HepG2 (cell line): ENCODE measurements around the gene DNAJC18. TPM values are rescaled to one million over a fixed set of nuclear protein-coding genes. Genes with fewer than 3 reads are reported as not detected.
A peak's percentile ranks its signal among the peaks of the same experiment; 100 is the strongest.

ENCODE experiments used
- ARNTL ChIP-seq: sonication (generic); formaldehyde crosslinking; IDR thresholded peaks from 2 replicates; pipeline ENCODE4 v1.4.0; 2020; ENCODE audit warnings: mild to moderate bottlenecking, missing genetic modification reagents
- BORCS8-MEF2B ChIP-seq: sonication (generic); formaldehyde crosslinking; IDR thresholded peaks from 2 replicates; pipeline ENCODE4 v1.8.0; 2022; ENCODE audit warnings: mild to moderate bottlenecking, missing genetic modification reagents
- FOXO1 ChIP-seq: sonication (generic); formaldehyde crosslinking; IDR thresholded peaks from 2 replicates; pipeline ENCODE4 v1.4.0; 2020; ENCODE audit warnings: missing genetic modification reagents
- HIVEP1 ChIP-seq: sonication (generic); formaldehyde crosslinking; IDR thresholded peaks from 2 replicates; pipeline ENCODE4 v1.4.0; 2020; ENCODE audit warnings: mild to moderate bottlenecking, missing genetic modification reagents
- KDM6A ChIP-seq: IDR thresholded peaks from 2 replicates; pipeline ENCODE4 v1.6.1; 2016; ENCODE audit warnings: low read depth
- KLF15 ChIP-seq: sonication (generic); formaldehyde crosslinking; IDR thresholded peaks from 2 replicates; pipeline ENCODE4 v1.8.1; 2023; ENCODE audit warnings: borderline replicate concordance, mild to moderate bottlenecking, inconsistent platforms, missing genetic modification reagents, mixed read lengths
- MIXL1 ChIP-seq: IDR thresholded peaks from 2 replicates; pipeline ENCODE4 v1.6.1; 2016
- MZF1 ChIP-seq: sonication (generic); formaldehyde crosslinking; IDR thresholded peaks from 2 replicates; pipeline ENCODE4 v1.8.1; 2023; ENCODE audit warnings: mild to moderate bottlenecking, missing genetic modification reagents, borderline replicate concordance
- NKX3-1 ChIP-seq: sonication (generic); formaldehyde crosslinking; IDR thresholded peaks from 2 replicates; pipeline ENCODE4 v1.5.0; 2020; ENCODE audit warnings: missing genetic modification reagents
- SALL1 ChIP-seq: sonication (generic); formaldehyde crosslinking; IDR thresholded peaks from 2 replicates; pipeline ENCODE4 v1.8.0; 2022; ENCODE audit warnings: mild to moderate bottlenecking, missing genetic modification reagents
- SUZ12 ChIP-seq: fragments of 150-350 bp; IDR thresholded peaks from 2 replicates; pipeline ENCODE4 v1.6.1; 2014; ENCODE audit warnings: low read depth, low read length
- YEATS4 ChIP-seq: sonication (generic); formaldehyde crosslinking; IDR thresholded peaks from 2 replicates; pipeline ENCODE4 v1.4.0; 2020; ENCODE audit warnings: missing genetic modification reagents, borderline replicate concordance
- ZNF275 ChIP-seq: sonication (generic); formaldehyde crosslinking; IDR thresholded peaks from 2 replicates; pipeline ENCODE4 v1.8.0; 2022; ENCODE audit warnings: missing genetic modification reagents, mild to moderate bottlenecking, inconsistent platforms, borderline replicate concordance
- ZNF296 ChIP-seq: sonication (generic); formaldehyde crosslinking; conservative IDR thresholded peaks from 2 replicates; pipeline ENCODE4 v1.5.0; 2020; ENCODE audit warnings: mild to moderate bottlenecking, missing genetic modification reagents
- ZNF562 ChIP-seq: sonication (generic); formaldehyde crosslinking; IDR thresholded peaks from 2 replicates; pipeline ENCODE4 v1.8.0; 2022; ENCODE audit warnings: missing genetic modification reagents, borderline replicate concordance
- ZNF598 ChIP-seq: sonication (generic); formaldehyde crosslinking; IDR thresholded peaks from 2 replicates; pipeline ENCODE4 v1.5.1; 2020; ENCODE audit warnings: mild to moderate bottlenecking, missing genetic modification reagents, borderline replicate concordance
- ZNF616 ChIP-seq: sonication (generic); formaldehyde crosslinking; IDR thresholded peaks from 2 replicates; pipeline ENCODE4 v1.5.0; 2020; ENCODE audit warnings: low read depth, mild to moderate bottlenecking, missing genetic modification reagents
- ZNF687 ChIP-seq: sonication (generic); formaldehyde crosslinking; IDR thresholded peaks from 2 replicates; pipeline ENCODE4 v1.5.1; 2020; ENCODE audit warnings: mild to moderate bottlenecking, missing genetic modification reagents, moderate library complexity
- ZNF703 ChIP-seq: sonication (generic); formaldehyde crosslinking; IDR thresholded peaks from 2 replicates; pipeline ENCODE4 v1.5.1; 2020; ENCODE audit warnings: missing genetic modification reagents, mild to moderate bottlenecking, moderate library complexity, borderline replicate concordance
- ZNF710 ChIP-seq: sonication (generic); formaldehyde crosslinking; IDR thresholded peaks from 2 replicates; pipeline ENCODE4 v1.5.0; 2020; ENCODE audit warnings: mild to moderate bottlenecking, missing genetic modification reagents, borderline replicate concordance
- ZNF768 ChIP-seq: sonication (generic); formaldehyde crosslinking; IDR thresholded peaks from 2 replicates; pipeline ENCODE4 v1.4.0; 2020; ENCODE audit warnings: missing genetic modification reagents
- ZNF788 ChIP-seq: sonication (generic); formaldehyde crosslinking; IDR thresholded peaks from 2 replicates; pipeline ENCODE4 v1.5.0; 2020; ENCODE audit warnings: mild to moderate bottlenecking, missing genetic modification reagents, borderline replicate concordance
- ZNF83 ChIP-seq: sonication (generic); formaldehyde crosslinking; IDR thresholded peaks from 2 replicates; pipeline ENCODE4 v1.4.0; 2020; ENCODE audit warnings: missing genetic modification reagents, mild to moderate bottlenecking, borderline replicate concordance
- ZSCAN20 ChIP-seq: sonication (generic); formaldehyde crosslinking; IDR thresholded peaks from 2 replicates; pipeline ENCODE4 v1.4.0; 2020; ENCODE audit warnings: missing genetic modification reagents, mild to moderate bottlenecking, borderline replicate concordance
- ZSCAN22 ChIP-seq: sonication (generic); formaldehyde crosslinking; IDR thresholded peaks from 2 replicates; pipeline ENCODE4 v1.4.0; 2020; ENCODE audit warnings: mild to moderate bottlenecking, missing genetic modification reagents
- ZSCAN31 ChIP-seq: sonication (generic); formaldehyde crosslinking; IDR thresholded peaks from 2 replicates; pipeline ENCODE4 v1.5.0; 2020; ENCODE audit warnings: low read depth, mild to moderate bottlenecking, missing genetic modification reagents
- polyA plus RNA-seq, 8 experiments: library from polyadenylated mRNA; depleted of rRNA in 3 of 8; stranded (reverse) in 7 of 8; unstranded in 1 of 8; fragments of >200 nt; fragmentation: Illumina TruSeq in 4 of 8; extraction: Trizol in 4 of 8; gene quantifications; 2 replicates each; pipeline versions ENCODE4 v1.2.1 to v1.2.3, GENCODE V29; 2011 to 2016; ENCODE audit warnings: low read depth in 4 of 8, missing spikeins in 1 of 8, mixed read lengths in 1 of 8; ENCODE audit not compliant: insufficient read depth in 1 of 8
- total RNA-seq, 5 experiments: library from RNA; depleted of rRNA; stranded (reverse); fragments of >200 nt; fragmentation: Illumina TruSeq; extraction: Trizol; gene quantifications; 2 replicates each; pipeline ENCODE4 v1.2.3, GENCODE V29; 2016; ENCODE audit warnings: low read depth in 1 of 5

The DNAJC18 gene
- total and polyA plus RNA-seq, 2 of the 13 experiments (the other 11 are each of a cell fraction or from before 2014, with no cell fraction given): 6.5 to 6.6 TPM

DNA sequence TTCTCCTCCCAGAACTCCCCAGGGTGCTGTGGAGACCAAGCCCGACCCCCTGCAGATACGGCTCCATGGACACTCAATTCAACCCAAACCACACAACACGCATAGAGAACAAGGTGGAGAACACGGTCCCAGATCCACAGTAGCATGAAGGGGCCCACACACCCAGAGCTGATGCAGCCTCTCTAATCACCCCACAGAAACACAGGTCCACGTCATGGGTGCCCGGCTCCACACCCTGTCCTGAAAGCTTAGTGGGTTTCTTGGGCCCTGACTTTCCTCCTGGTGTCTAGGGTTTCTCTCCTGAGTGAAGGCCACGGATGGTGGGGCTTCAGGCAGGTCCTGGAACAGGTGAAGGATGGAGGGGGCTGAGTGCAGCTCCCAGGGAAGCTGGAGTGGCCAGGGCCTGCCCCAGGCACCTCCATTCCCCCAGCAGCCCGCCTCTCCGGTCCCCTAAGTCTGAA is 54.7 kb downstream of the DNAJC18 start (continued):
- TF ChIP-seq ZNF687 (CRISPR knock-in tag) (peak; percentile 20), ZNF616 (CRISPR knock-in tag) (no peak), ZSCAN20 (no peak), ZSCAN22 (CRISPR knock-in tag) (no peak), SALL1 (no peak), MIXL1 (CRISPR knock-in tag) (no peak), FOXO1 (no peak), ZNF275 (CRISPR knock-in tag) (no peak), HIVEP1 (CRISPR knock-in tag) (no peak), ZNF768 (CRISPR knock-in tag) (no peak), YEATS4 (CRISPR knock-in tag) (peak; percentile 24; the same call in 1 of the 2 replicates), ZNF788 (CRISPR knock-in tag) (no peak), ZNF83 (no peak), ZNF710 (CRISPR knock-in tag) (no peak), SUZ12 (no peak), ARNTL (CRISPR knock-in tag) (no peak), ZNF598 (no peak), ZNF296 (CRISPR knock-in tag) (no peak), ZSCAN31 (CRISPR knock-in tag) (no peak), ZNF562 (CRISPR knock-in tag) (no peak), KLF15 (CRISPR knock-in tag) (no peak), ZNF703 (CRISPR knock-in tag) (no peak), BORCS8-MEF2B (CRISPR knock-in tag) (no peak; the same call in 1 of the 2 replicates), NKX3-1 (CRISPR knock-in tag) (no peak), KDM6A (CRISPR knock-in tag) (no peak), MZF1 (CRISPR knock-in tag) (no peak)
